HG03175 (cell line): Measurements from ENCODE around the gene RRP1.

Experiments used
- ATAC-seq: cut with Tn5 transposase; IDR thresholded peaks from one replicate; pipeline ENCODE4 v1.9.1; 2021; ENCODE audit warnings: mild to moderate bottlenecking, moderate library complexity; ENCODE audit not compliant: unreplicated experiment

The RRP1 gene

DNA sequence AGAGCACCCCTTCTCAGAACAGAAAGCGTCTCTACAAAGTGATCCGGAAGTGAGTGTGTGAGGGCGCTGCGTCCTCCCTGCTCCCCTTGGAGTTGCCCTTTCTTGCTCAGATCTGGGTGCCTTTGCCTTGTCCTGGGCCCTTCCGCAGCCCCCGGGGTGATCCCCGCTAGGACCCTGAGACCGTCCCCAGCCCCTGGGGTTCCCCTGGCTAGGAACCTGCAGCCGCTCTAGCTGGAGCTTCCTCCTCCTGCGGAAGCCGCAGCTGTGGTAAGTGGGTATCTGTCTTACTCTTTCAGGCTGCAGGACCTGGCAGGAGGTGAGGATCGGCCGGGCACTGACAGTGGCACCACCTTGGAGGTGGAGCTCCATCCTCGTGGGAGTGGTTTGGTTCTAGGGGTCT is 11.2 kb downstream of the RRP1 start:
- ATAC-seq, result no peak

- no peak for ATAC-seq
These were observed 11.8 kb downstream of the RRP1 start for GRCh38 chr21:43801006-43801783.

- no peak for ATAC-seq
These were observed 13.4 kb downstream of the RRP1 start for GRCh38 chr21:43802713-43803313.

- no peak for ATAC-seq
These were observed 14.4 kb downstream of the RRP1 start for GRCh38 chr21:43803558-43804300.

- peak; percentile 85 for ATAC-seq
These were observed 16.0 kb downstream of the RRP1 start for GRCh38 chr21:43805275-43805800.

DNA sequence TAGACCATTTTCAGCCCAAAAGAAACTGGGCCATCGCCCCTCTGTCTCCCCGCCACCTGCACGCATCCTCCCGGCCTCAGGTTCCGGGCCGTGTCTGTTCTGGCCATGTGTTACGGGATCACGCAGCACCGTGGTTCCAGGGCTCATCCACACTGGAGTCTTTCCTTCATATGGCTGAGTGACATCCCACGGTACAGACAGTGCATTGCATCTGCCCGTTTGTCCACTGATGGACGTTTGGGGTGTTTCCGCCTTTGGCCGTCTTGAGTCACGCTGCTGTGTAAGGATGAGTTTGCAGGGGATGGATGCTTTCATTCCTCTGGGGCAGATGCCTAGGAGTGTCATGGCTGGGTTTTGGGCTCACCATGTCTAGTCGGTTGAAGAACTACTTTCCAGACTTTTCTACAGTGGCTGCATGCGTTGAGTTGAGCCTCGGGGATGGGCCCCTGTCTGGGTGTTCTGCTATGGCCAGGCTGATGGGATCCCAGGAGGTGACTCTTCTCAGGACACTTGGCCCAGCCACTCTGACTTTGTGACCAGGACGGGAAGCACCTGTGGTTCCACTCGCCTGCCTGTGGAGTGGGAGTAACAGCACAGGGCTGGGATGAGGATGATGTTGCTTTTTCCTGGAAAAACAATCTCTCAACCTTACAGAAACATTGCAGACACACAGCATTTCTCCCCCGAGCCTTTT is 16.8 kb downstream of the RRP1 start:
- no peak for ATAC-seq

- ATAC-seq, result no peak
These were observed 19.0 kb downstream of the RRP1 start for GRCh38 chr21:43808367-43808766.

DNA sequence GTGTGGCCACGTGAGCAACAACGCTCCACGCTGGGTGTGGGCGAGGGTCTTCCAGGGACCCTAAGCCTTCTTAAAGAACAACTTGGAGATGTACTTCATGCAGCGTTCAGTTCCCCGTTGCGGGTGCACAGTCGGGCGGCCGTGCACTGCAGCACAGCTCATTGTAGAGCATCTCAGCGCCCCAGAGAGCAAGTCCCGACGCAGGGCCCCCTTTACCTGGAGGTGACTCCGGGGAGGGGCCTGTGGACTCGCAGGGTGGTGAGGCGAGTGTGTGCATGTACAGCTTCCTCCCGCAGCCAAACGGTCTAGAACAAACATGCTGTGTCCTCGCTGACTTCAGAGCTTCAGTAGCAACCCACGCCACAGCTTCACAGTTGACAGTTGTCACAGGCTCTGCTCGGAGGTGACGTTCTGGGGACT is 19.5 kb downstream of the RRP1 start:
- no peak for ATAC-seq

DNA sequence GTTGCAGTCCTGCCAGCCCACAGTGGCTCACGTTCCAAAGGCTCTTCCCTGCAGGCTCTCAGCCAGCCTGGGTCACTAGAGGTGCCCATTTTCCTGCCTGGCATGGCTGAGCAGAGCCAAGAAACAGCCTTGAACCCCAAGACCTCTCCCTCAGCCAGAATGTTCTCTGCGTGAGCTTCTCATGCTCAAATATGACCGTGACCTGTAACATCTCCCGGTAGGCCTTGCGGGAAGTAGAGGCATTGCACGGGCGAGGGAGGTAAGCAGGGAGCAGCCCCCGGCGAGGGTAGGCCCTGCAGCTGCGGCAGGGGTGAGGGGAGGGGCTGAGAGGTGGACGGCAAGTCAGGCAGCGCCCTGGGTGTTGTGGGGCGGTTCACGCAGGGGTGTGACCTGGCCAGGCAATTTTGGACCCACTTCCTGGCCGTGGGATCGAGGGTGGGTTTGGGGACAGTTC is 20.0 kb downstream of the RRP1 start:
- no peak for ATAC-seq

GRCh38 chr21:43809853-43810504 is 20.6 kb downstream of the RRP1 start:
- no peak for ATAC-seq

DNA sequence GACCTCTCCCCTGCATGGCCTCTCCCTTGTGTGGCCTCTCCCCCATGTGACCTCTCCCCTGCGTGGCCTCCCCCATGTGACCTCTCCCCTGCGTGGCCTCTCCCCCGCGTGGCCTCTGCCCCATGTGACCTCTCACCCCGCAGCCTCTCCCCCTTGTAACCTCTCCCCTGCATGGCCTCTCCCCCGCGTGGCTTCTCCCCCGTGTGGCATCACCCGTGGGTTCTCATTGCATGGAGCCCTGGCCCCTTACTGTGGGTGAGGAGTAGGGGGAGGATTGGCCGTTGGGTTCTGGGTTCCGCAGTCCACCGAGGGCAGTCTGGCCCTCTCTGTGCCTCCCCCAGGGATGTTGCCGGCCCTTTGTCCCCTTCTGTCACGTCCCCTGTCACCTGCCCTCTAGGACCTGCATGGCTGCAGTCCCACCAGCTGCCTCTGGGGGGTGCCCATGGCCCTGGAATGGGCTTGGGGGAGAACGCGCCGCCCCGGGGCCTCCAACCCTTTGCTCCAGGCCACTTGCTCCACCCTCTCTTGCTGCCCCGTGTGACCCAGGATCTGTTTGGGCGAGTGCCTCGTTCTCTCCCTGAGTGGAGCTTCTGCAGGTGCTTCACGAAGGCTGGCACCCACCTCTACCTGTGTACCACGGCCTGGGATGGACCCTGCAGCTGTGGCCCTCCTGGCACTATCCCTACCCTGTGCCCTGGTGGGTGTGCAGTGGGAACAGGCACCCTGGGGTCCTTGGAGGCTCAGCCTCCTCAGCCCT is 21.3 kb downstream of the RRP1 start:
- ATAC-seq, result peak; percentile 72

DNA sequence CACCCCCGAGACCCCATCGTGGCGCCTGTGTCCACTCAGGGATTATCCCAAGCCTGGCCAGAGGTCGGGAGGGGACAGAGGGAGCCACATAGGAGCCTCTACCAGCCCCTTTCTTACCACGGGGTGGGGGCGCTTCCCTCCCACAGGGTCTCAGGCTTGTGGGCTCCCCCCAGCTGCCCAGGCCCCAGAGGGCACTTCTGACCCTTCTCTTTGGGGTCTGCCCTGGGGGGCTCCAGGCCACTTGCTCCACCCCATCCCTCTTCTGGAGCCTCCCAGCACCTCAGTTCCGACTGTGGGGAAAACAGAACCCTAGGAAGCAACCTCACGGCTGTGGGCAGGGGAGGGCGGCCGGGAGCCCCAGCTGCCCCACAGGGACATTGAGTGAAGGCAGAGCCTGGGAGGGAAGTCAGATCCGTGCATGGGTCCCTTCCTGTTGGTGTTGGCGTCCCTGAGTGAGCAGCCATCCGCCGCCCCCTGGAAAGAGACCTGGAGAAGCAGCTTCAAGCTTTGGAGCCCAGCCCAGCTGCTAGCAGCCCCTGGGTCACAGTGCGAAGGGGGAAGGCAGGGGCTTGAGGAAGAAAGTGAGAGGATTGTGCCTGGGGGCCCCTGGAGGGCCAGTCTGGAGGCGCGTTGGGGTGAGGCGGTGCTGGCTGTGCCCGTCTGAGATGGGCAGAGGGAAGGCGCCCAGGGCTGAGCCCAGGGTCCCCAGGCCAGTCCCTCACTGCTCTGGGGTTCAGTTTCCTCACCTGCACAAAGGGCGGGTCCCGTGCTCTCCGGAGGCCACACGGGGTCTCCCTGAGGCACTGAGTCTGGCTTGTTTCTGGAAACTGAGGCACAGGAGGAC is 22.1 kb downstream of the RRP1 start:
- ATAC-seq, result no peak

- ATAC-seq, result no peak
These were observed 22.9 kb downstream of the RRP1 start for GRCh38 chr21:43812139-43812821.

- ATAC-seq, result no peak
These were observed 23.7 kb downstream of the RRP1 start for GRCh38 chr21:43812957-43813655.

DNA sequence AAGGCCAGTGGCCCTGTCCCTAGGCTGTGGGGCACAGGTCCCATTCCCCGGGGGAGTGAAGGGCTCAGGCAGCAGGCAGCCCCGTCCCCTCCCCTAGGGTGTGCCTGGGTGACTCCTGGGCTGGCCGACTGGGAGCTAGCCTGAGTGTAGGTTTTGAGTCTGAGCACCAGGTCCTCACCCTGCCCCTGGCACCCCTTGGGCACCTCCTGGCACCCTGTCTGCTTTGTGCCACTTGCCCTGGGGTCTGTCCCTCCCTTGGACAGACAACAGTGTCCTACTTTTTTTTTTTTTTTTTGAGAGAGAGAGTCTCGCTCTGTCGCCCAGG is 24.2 kb downstream of the RRP1 start:
- no peak for ATAC-seq

GRCh38 chr21:43814215-43815106 is 25.1 kb downstream of the RRP1 start:
- ATAC-seq, result no peak

- no peak for ATAC-seq
These were observed 25.8 kb downstream of the RRP1 start for GRCh38 chr21:43815107-43815613.
